ENCODE results near the gene LEAP2. TPM values are rescaled to one million over a fixed set of nuclear protein-coding genes. Genes with fewer than 3 reads are reported as not detected.

Gene LEAP2
- total RNA-seq, 3 donors from 2014 or later: 1.9 to 2.1 (median 1.9) TPM

- Mint-ChIP-seq H3K36me3 (ENCODE audit: insufficient read depth) (peaks cover 18% of the 10 kb centered on the region), H3K4me1 (ENCODE audit: low read depth) (peaks cover 6% of the 10 kb centered on the region), H3K4me3 (no peak overlapping the region), H3K9me3 (no peaks in the 10 kb centered on the region), H3K27me3 (ENCODE audit: low read depth) (no peaks in the 10 kb centered on the region)
- ATAC-seq: no peak
- DNase-seq: no peak
Observed at GRCh38 chr5:132916086-132916485, 42.6 kb downstream of the LEAP2 start.

Other genes with a start within 250 kb of the LEAP2 start
- gene IL13, start 215.5 kb upstream of the LEAP2 start, total RNA-seq: 10 to 100 TPM; 12.5 to 56.8 (median 26.9) TPM
- gene IL4, start 199.7 kb upstream of the LEAP2 start, total RNA-seq: 10 to 100 TPM; 17.9 to 45.9 (median 18.5) TPM
- gene KIF3A, start 136.1 kb upstream of the LEAP2 start, total RNA-seq: 10 to 100 TPM in 2 of 3 donors, 1 to 10 TPM in 1; 9.4 to 12.9 (median 10.3) TPM
- gene CCNI2, start 126.2 kb upstream of the LEAP2 start, total RNA-seq: 1 to 10 TPM; 5.2 to 7.7 (median 7.4) TPM
- 10 to 100 TPM; 12.8 to 18.2 (median 13.7) TPM for gene SEPTIN8, start 96.4 kb upstream of the LEAP2 start, total RNA-seq
- gene SOWAHA, start 60.4 kb upstream of the LEAP2 start, total RNA-seq: under 1 TPM in 1 of 3 donors, not detected in 2; 0.05 TPM
- gene SHROOM1, start 43.0 kb upstream of the LEAP2 start, total RNA-seq: 1 to 10 TPM in 1 of 3 donors, under 1 TPM in 2; 0.79 to 1.4 (median 0.83) TPM
- under 1 TPM; 0.27 to 0.89 (median 0.32) TPM for gene GDF9, start 7.2 kb upstream of the LEAP2 start, total RNA-seq
- 100 to 1,000 TPM; 475 to 549 (median 490) TPM for gene UQCRQ, start 7.0 kb upstream of the LEAP2 start, total RNA-seq
- 10 to 100 TPM; 27.5 to 31.7 (median 30.4) TPM for gene AFF4, start 90.0 kb downstream of the LEAP2 start, total RNA-seq
- 10 to 100 TPM; 29.2 to 33.9 (median 31.7) TPM for gene ZCCHC10, start 152.9 kb downstream of the LEAP2 start, total RNA-seq
- 100 to 1,000 TPM; 258 to 302 (median 277) TPM for gene HSPA4, start 178.3 kb downstream of the LEAP2 start, total RNA-seq